ENCODE measurements around the gene NELL1. TPM values are rescaled to one million over a fixed set of nuclear protein-coding genes. Genes with fewer than 3 reads are reported as not detected.

The NELL1 gene
- total and polyA plus RNA-seq, 7 donors: 0.01 TPM; not detected in 6

GRCh38 chr11:21343204-21343603 lies 673.8 kb downstream of the NELL1 start:
- 66 to 79% (median 69%) methylated on average over 2 of the region's 2 CpGs for WGBS, 3 donors
- intact Hi-C loops (cut with DNase I): no loop called here
- no peaks in the 10 kb centered on the region for H3K27me3 ChIP-seq (ENCODE audit: insufficient read depth in 3 of 3, low read length in 2 of 3)
- no peak overlapping the region for H3K4me3 ChIP-seq
- H3K27ac ChIP-seq: no peak overlapping the region
- no peaks in the 10 kb centered on the region for H3K36me3 ChIP-seq (ENCODE audit: insufficient read depth in 1 of 2, low read depth in 1 of 2)
- TF ChIP-seq CTCF (IDR thresholded peaks at IDR 0.05): no peak
- H3K4me1 ChIP-seq: no peaks in the 10 kb centered on the region
- no peaks in the 10 kb centered on the region for H3K9me3 ChIP-seq
- ATAC-seq (no peak), DNase-seq (no peak)

- Histone ChIP-seq H3K27me3 (ENCODE audit: insufficient read depth in 3 of 3, low read length in 2 of 3) (no peaks in the 10 kb centered on the region), H3K4me3 (no peak overlapping the region), H3K27ac (no peak overlapping the region), H3K36me3 (ENCODE audit: insufficient read depth in 1 of 2, low read depth in 1 of 2) (no peaks in the 10 kb centered on the region), H3K4me1 (no peaks in the 10 kb centered on the region), H3K9me3 (no peaks in the 10 kb centered on the region)
- no peak for DNase-seq
- TF ChIP-seq CTCF (IDR thresholded peaks at IDR 0.05): no peak
- intact Hi-C loops (cut with DNase I): no loop called here
- no peak for ATAC-seq
Measured at GRCh38 chr11:21346361-21346760, 677.0 kb downstream of the NELL1 start.

GRCh38 chr11:21350613-21351012 lies 681.2 kb downstream of the NELL1 start:
- Histone ChIP-seq H3K27ac (no peak overlapping the region), H3K27me3 (ENCODE audit: insufficient read depth in 3 of 3, low read length in 2 of 3) (no peaks in the 10 kb centered on the region), H3K9me3 (no peaks in the 10 kb centered on the region), H3K4me3 (no peak overlapping the region), H3K4me1 (no peaks in the 10 kb centered on the region), H3K36me3 (ENCODE audit: insufficient read depth in 1 of 2, low read depth in 1 of 2) (no peaks in the 10 kb centered on the region)
- intact Hi-C loops (cut with DNase I): no loop called here
- WGBS, 3 donors: 79 to 85% (median 81%) methylated on average over 2 of the region's 2 CpGs
- DNase-seq: no peak
- ATAC-seq: no peak
- no peak for TF ChIP-seq CTCF (IDR thresholded peaks at IDR 0.05)

GRCh38 chr11:21353425-21353824 lies 684.0 kb downstream of the NELL1 start:
- ATAC-seq (no peak), DNase-seq (no peak)
- intact Hi-C loops (cut with DNase I): no loop called here
- Histone ChIP-seq H3K36me3 (ENCODE audit: insufficient read depth in 1 of 2, low read depth in 1 of 2) (no peaks in the 10 kb centered on the region), H3K4me1 (no peaks in the 10 kb centered on the region), H3K27me3 (ENCODE audit: insufficient read depth in 3 of 3, low read length in 2 of 3) (no peaks in the 10 kb centered on the region), H3K4me3 (no peak overlapping the region), H3K27ac (no peak overlapping the region), H3K9me3 (no peaks in the 10 kb centered on the region)
- TF ChIP-seq CTCF (IDR thresholded peaks at IDR 0.05): no peak
- WGBS, 3 donors: 18 to 42% (median 22%) methylated on average over 5 of the region's 5 CpGs

GRCh38 chr11:21364866-21365624 lies 695.7 kb downstream of the NELL1 start:
- H3K36me3 ChIP-seq (ENCODE audit: insufficient read depth in 1 of 2, low read depth in 1 of 2): no peaks in the 10 kb centered on the region
- H3K4me1 ChIP-seq: no peaks in the 10 kb centered on the region
- H3K4me3 ChIP-seq: no peak overlapping the region
- no peaks in the 10 kb centered on the region for H3K9me3 ChIP-seq
- ATAC-seq: no peak
- TF ChIP-seq CTCF (IDR thresholded peaks at IDR 0.05): no peak
- no peak for DNase-seq
- 66 to 73% (median 69%) methylated on average over 8 of the region's 8 CpGs for WGBS, 3 donors
- H3K27ac ChIP-seq: no peak overlapping the region
- intact Hi-C loops (cut with DNase I): no loop called here
- no peaks in the 10 kb centered on the region for H3K27me3 ChIP-seq (ENCODE audit: insufficient read depth in 3 of 3, low read length in 2 of 3)

Measured in psoas muscle (tissue), 8 donors.